GM21515 (cell line): ENCODE data around the gene SPTBN4.
A peak's percentile ranks its signal among the peaks of the same experiment; 100 is the strongest.
"Not testable (repeated sequence)": the region's sequence is repeated elsewhere in the genome, so short reads cannot be mapped to it uniquely, and the experiment has no call there.

Experiments used
- ATAC-seq: cut with Tn5 transposase; IDR thresholded peaks from one replicate; pipeline ENCODE4 v1.9.1; 2021; ENCODE audit not compliant: unreplicated experiment

SPTBN4 gene

GRCh38 chr19:40559394-40559793 lies 92.6 kb downstream of the SPTBN4 start:
- no peak for ATAC-seq

GRCh38 chr19:40560092-40560507 lies 93.3 kb downstream of the SPTBN4 start:
- ATAC-seq = no peak

GRCh38 chr19:40561947-40562346 lies 95.1 kb downstream of the SPTBN4 start:
- ATAC-seq = no peak

- ATAC-seq = not testable (repeated sequence)
Observed at GRCh38 chr19:40564535-40564934, 97.7 kb downstream of the SPTBN4 start.

- ATAC-seq = no peak
Observed at GRCh38 chr19:40565355-40565754, 98.6 kb downstream of the SPTBN4 start.

- ATAC-seq = no peak
Observed at GRCh38 chr19:40565910-40566495, 99.2 kb downstream of the SPTBN4 start.

- ATAC-seq = no peak
Observed at GRCh38 chr19:40567040-40567749, 100.4 kb downstream of the SPTBN4 start.

- no peak for ATAC-seq
Observed at GRCh38 chr19:40567750-40568494, 101.1 kb downstream of the SPTBN4 start.

GRCh38 chr19:40570313-40571004 lies 103.7 kb downstream of the SPTBN4 start:
- ATAC-seq = peak; percentile 73

GRCh38 chr19:40571005-40571318 lies 104.2 kb downstream of the SPTBN4 start:
- ATAC-seq = no peak

- ATAC-seq = no peak
Observed at GRCh38 chr19:40571831-40572495, 105.2 kb downstream of the SPTBN4 start.

- ATAC-seq = no peak
Observed at GRCh38 chr19:40575326-40575725, 108.5 kb downstream of the SPTBN4 start.

GRCh38 chr19:40576151-40576584 lies 109.4 kb downstream of the SPTBN4 start:
- peak; percentile 7 for ATAC-seq

GRCh38 chr19:40576585-40577451 lies 110.0 kb downstream of the SPTBN4 start, which contains the start of gene SHKBP1:
SHKBP1 (plus strand) TSS chr19:40576873; CDS start chr19:40576900, 27 bp downstream.
- ATAC-seq = peak; percentile 90

GRCh38 chr19:40578442-40578908 lies 111.7 kb downstream of the SPTBN4 start:
- ATAC-seq = no peak

GRCh38 chr19:40580619-40581018 lies 113.8 kb downstream of the SPTBN4 start:
- no peak for ATAC-seq

- ATAC-seq = no peak
Observed at GRCh38 chr19:40581531-40581930, 114.7 kb downstream of the SPTBN4 start.

- no peak for ATAC-seq
Observed at GRCh38 chr19:40582467-40582866, 115.7 kb downstream of the SPTBN4 start.

GRCh38 chr19:40583283-40583682 lies 116.5 kb downstream of the SPTBN4 start:
- no peak for ATAC-seq

GRCh38 chr19:40584007-40584406 lies 117.2 kb downstream of the SPTBN4 start:
- no peak for ATAC-seq
